Mesenchymal stem cell (in vitro differentiated cells and primary cell): ENCODE results near the gene MRPS24.
"Not testable (repeated sequence)": the region's sequence is repeated elsewhere in the genome, so short reads cannot be mapped to it uniquely, and the experiment has no call there.

Source experiments
- DNase-seq: peaks from one replicate; pipeline ENCODE4 v3.0.0-alpha.2; 2013
- H2AFZ ChIP-seq: one replicate; pipeline ENCODE4 v1.6.1; 2013; ENCODE audit warnings: low read depth, mild to moderate bottlenecking, control low read depth, inconsistent platforms, low read length, moderate library complexity
- H2AK5ac ChIP-seq: 2 replicates; pipeline ENCODE4 v1.6.1; 2013; ENCODE audit warnings: low read length, moderate library complexity, mild to moderate bottlenecking, inconsistent platforms; ENCODE audit not compliant: severe bottlenecking
- H2BK120ac ChIP-seq: one replicate; pipeline ENCODE4 v1.6.1; 2013; ENCODE audit warnings: low read depth, mild to moderate bottlenecking, inconsistent platforms, low read length, moderate library complexity
- H2BK12ac ChIP-seq, 2 experiments: one replicate each; pipeline ENCODE4 v1.6.1; 2013; ENCODE audit warnings: inconsistent platforms in 2 of 2, low read length in 2 of 2, mild to moderate bottlenecking in 2 of 2, moderate library complexity in 2 of 2, control low read depth in 1 of 2
- H2BK15ac ChIP-seq: one replicate; pipeline ENCODE4 v1.6.1; 2013; ENCODE audit warnings: mild to moderate bottlenecking, low read depth, inconsistent platforms; ENCODE audit not compliant: poor library complexity, severe bottlenecking
- H2BK5ac ChIP-seq: 2 replicates; pipeline ENCODE4 v1.6.1; 2013; ENCODE audit warnings: low read depth, mild to moderate bottlenecking, low read length, control low read depth, inconsistent platforms; ENCODE audit not compliant: poor library complexity, severe bottlenecking
- H3K14ac ChIP-seq, 2 experiments: one replicate each; pipeline ENCODE4 v1.6.1; 2013; ENCODE audit warnings: inconsistent platforms in 2 of 2, low read length in 2 of 2, control low read depth in 1 of 2, mild to moderate bottlenecking in 1 of 2, moderate library complexity in 1 of 2
- H3K18ac ChIP-seq, 2 experiments: one replicate each; pipeline ENCODE4 v1.6.1; 2013; ENCODE audit warnings: inconsistent platforms in 2 of 2, low read length in 2 of 2, control low read depth in 1 of 2, low read depth in 1 of 2, mild to moderate bottlenecking in 1 of 2
- H3K23ac ChIP-seq, 2 experiments: one replicate each; pipeline ENCODE4 v1.6.1; 2013; ENCODE audit warnings: inconsistent platforms in 2 of 2, low read length in 2 of 2, mild to moderate bottlenecking in 2 of 2, moderate library complexity in 2 of 2, control low read depth in 1 of 2
- H3K27ac ChIP-seq: 2 replicates; pipeline ENCODE4 v1.5.1; 2013; ENCODE audit warnings: mild to moderate bottlenecking, moderate library complexity, low read length, control low read depth, inconsistent platforms; ENCODE audit not compliant: poor library complexity, severe bottlenecking
- H3K27me3 ChIP-seq, 2 experiments: 2 replicates each; pipeline versions ENCODE4 v1.6.1 to v1.7.0; 2013; ENCODE audit warnings: low read length in 2 of 2, mild to moderate bottlenecking in 2 of 2, moderate library complexity in 2 of 2, control low read depth in 1 of 2, inconsistent platforms in 1 of 2; ENCODE audit not compliant: control insufficient read depth in 1 of 2, insufficient read depth in 1 of 2
- H3K36me3 ChIP-seq, 2 experiments: 2 replicates each; pipeline versions ENCODE4 v1.6.1 to v1.7.0; 2013; ENCODE audit warnings: low read length in 2 of 2, control low read depth in 1 of 2, inconsistent platforms in 1 of 2, low read depth in 1 of 2, mild to moderate bottlenecking in 1 of 2; ENCODE audit not compliant: insufficient read depth in 2 of 2, control insufficient read depth in 1 of 2
- H3K4ac ChIP-seq, 2 experiments: one replicate each; pipeline ENCODE4 v1.6.1; 2013; ENCODE audit warnings: inconsistent platforms in 2 of 2, low read length in 2 of 2, mild to moderate bottlenecking in 2 of 2, moderate library complexity in 2 of 2, control low read depth in 1 of 2, low read depth in 1 of 2
- H3K4me1 ChIP-seq: 2 replicates; pipeline ENCODE4 v1.6.1; 2013; ENCODE audit warnings: low read depth, low read length, control low read depth; ENCODE audit not compliant: control insufficient read depth, insufficient read depth
- H3K4me2 ChIP-seq: 2 replicates; pipeline ENCODE4 v1.6.1; 2013; ENCODE audit warnings: low read length, mild to moderate bottlenecking, inconsistent platforms; ENCODE audit not compliant: poor library complexity, severe bottlenecking
- H3K4me3 ChIP-seq, 2 experiments: 2 replicates each; pipeline versions ENCODE4 v1.5.1 to v1.7.0; 2013; ENCODE audit warnings: low read length in 2 of 2, mild to moderate bottlenecking in 2 of 2, control low read depth in 1 of 2, low read depth in 1 of 2; ENCODE audit not compliant: insufficient read depth in 1 of 2
- H3K79me1 ChIP-seq: replicated peaks from 2 replicates; pipeline ENCODE4 v1.6.1; 2013; ENCODE audit warnings: mild to moderate bottlenecking, control low read depth, low read length, inconsistent platforms; ENCODE audit not compliant: poor library complexity, severe bottlenecking
- H3K9ac ChIP-seq: 2 replicates; pipeline ENCODE4 v1.7.0; 2013; ENCODE audit warnings: mild to moderate bottlenecking, low read length, moderate library complexity
- H3K9me3 ChIP-seq: 2 replicates; pipeline ENCODE4 v1.7.0; 2013; ENCODE audit warnings: mild to moderate bottlenecking, low read length; ENCODE audit not compliant: control insufficient read depth
- H4K8ac ChIP-seq: one replicate; pipeline ENCODE4 v1.6.1; 2013; ENCODE audit warnings: inconsistent platforms, mild to moderate bottlenecking, low read length, moderate library complexity
- H4K91ac ChIP-seq: one replicate; pipeline ENCODE4 v1.6.1; 2013; ENCODE audit warnings: mild to moderate bottlenecking, low read length, inconsistent platforms
- WGBS: methylation state at CpG from one replicate; pipeline ENCODE4 v1.1.7; 2013; ENCODE audit warnings: mixed read lengths; 5-methylcytosine and 5-hydroxymethylcytosine counted together

The MRPS24 gene

GRCh38 chr7:43838201-43838658, 31.1 kb downstream of the MRPS24 start:
- Histone ChIP-seq H3K27ac (no peak overlapping the region), H3K36me3 (no peaks in the 10 kb centered on the region), H3K14ac (no peak overlapping the region), H2BK5ac (no peak overlapping the region), H3K79me1 (no peaks in the 10 kb centered on the region), H3K18ac (no peak overlapping the region), H4K8ac (no peak overlapping the region), H2BK15ac (no peak overlapping the region), H3K9ac (peak overlapping the region; percentile 87), H3K4ac (no peak overlapping the region), H2BK120ac (no peak overlapping the region), H3K4me2 (no peak overlapping the region), H3K27me3 (no peaks in the 10 kb centered on the region), H4K91ac (no peak overlapping the region), H3K4me3 (no peak overlapping the region), H2BK12ac (no peak overlapping the region), H3K23ac (no peak overlapping the region), H3K9me3 (peaks cover 5% of the 10 kb centered on the region), H3K4me1 (no peaks in the 10 kb centered on the region), H2AFZ (no peak overlapping the region), H2AK5ac (no peak overlapping the region)
- DNase-seq, result no peak
- 82% methylated on average over 9 of the region's 9 CpGs for WGBS

- no peak overlapping the region for H2BK15ac ChIP-seq
- no peak overlapping the region for H3K9ac ChIP-seq
- H3K4me2 ChIP-seq, result no peak overlapping the region
- no peak overlapping the region for H2AK5ac ChIP-seq
- H3K9me3 ChIP-seq, result peaks cover 5% of the 10 kb centered on the region
- no peaks in the 10 kb centered on the region for H3K4me1 ChIP-seq
- WGBS, result 91% methylated on average over 6 of the region's 8 CpGs
- H4K91ac ChIP-seq, result no peak overlapping the region
- no peak overlapping the region for H3K18ac ChIP-seq
- peak; percentile 57 for DNase-seq
- H2AFZ ChIP-seq, result no peak overlapping the region
- H3K4ac ChIP-seq, result no peak overlapping the region
- peak overlapping the region in 1 of 2 experiments; percentile 59 for H3K4me3 ChIP-seq
- H4K8ac ChIP-seq, result no peak overlapping the region
- no peak overlapping the region for H2BK12ac ChIP-seq
- no peak overlapping the region for H2BK5ac ChIP-seq
- no peak overlapping the region for H3K14ac ChIP-seq
- no peaks in the 10 kb centered on the region for H3K36me3 ChIP-seq
- no peak overlapping the region for H3K23ac ChIP-seq
- no peak overlapping the region for H2BK120ac ChIP-seq
- H3K27me3 ChIP-seq, result no peaks in the 10 kb centered on the region
- no peaks in the 10 kb centered on the region for H3K79me1 ChIP-seq
- no peak overlapping the region for H3K27ac ChIP-seq
Measured at GRCh38 chr7:43834463-43835251, 34.7 kb downstream of the MRPS24 start.

GRCh38 chr7:43830917-43831316, 38.4 kb downstream of the MRPS24 start:
- H3K9me3 ChIP-seq, H2BK15ac ChIP-seq, H4K91ac ChIP-seq, H3K23ac ChIP-seq, H2AFZ ChIP-seq, H4K8ac ChIP-seq, H2BK5ac ChIP-seq, H3K36me3 ChIP-seq, H3K14ac ChIP-seq, H3K9ac ChIP-seq, DNase-seq, H3K27ac ChIP-seq, H3K18ac ChIP-seq, H3K79me1 ChIP-seq, H3K4me3 ChIP-seq, H2AK5ac ChIP-seq, H2BK120ac ChIP-seq, H3K4me1 ChIP-seq, H3K4ac ChIP-seq, H2BK12ac ChIP-seq, H3K4me2 ChIP-seq: not testable (repeated sequence)
- peaks cover 17 to 30% of the 10 kb centered on the region in 2 experiments for H3K27me3 ChIP-seq

GRCh38 chr7:43825391-43825808, 43.9 kb downstream of the MRPS24 start:
- Histone ChIP-seq H3K4me2 (no peak overlapping the region), H2BK15ac (no peak overlapping the region), H3K27ac (no peak overlapping the region), H2AFZ (no peak overlapping the region), H3K23ac (no peak overlapping the region), H2BK12ac (no peak overlapping the region), H3K4me3 (no peak overlapping the region), H2BK120ac (no peak overlapping the region), H3K36me3 (no peaks in the 10 kb centered on the region), H2BK5ac (no peak overlapping the region), H2AK5ac (no peak overlapping the region), H3K9me3 (no peaks in the 10 kb centered on the region), H3K79me1 (no peaks in the 10 kb centered on the region), H4K91ac (no peak overlapping the region), H3K18ac (no peak overlapping the region), H3K14ac (no peak overlapping the region), H4K8ac (no peak overlapping the region), H3K9ac (no peak overlapping the region), H3K4ac (no peak overlapping the region), H3K4me1 (peaks cover 1% of the 10 kb centered on the region), H3K27me3 (peaks cover 24 to 42% of the 10 kb centered on the region in 2 experiments)
- WGBS, result 78% methylated on average over 5 of the region's 5 CpGs
- no peak for DNase-seq
